Ovary (tissue), 9 donors: ENCODE results near the gene ZKSCAN3. TPM values are rescaled to one million over a fixed set of nuclear protein-coding genes. Genes with fewer than 3 reads are reported as not detected.

ENCODE experiments used
- DNase-seq, 5 donors: peaks; one replicate each; pipeline ENCODE4 v3.0.0-alpha.2; 2019 to 2020
- H3K27ac ChIP-seq, 2 donors: fragments of 200-600 bp; one replicate each; pipeline versions ENCODE4 v1.5.1 to v1.8.0; 2019 to 2022
- H3K27me3 ChIP-seq: fragments of 200-600 bp; one replicate; pipeline ENCODE4 v1.8.0; 2022
- H3K36me3 ChIP-seq: fragments of 200-600 bp; sonication (generic); one replicate; pipeline ENCODE4 v1.5.1; 2019
- H3K4me1 ChIP-seq: one replicate; pipeline ENCODE4 v1.8.1; 2013; ENCODE audit warnings: mild to moderate bottlenecking, moderate library complexity; ENCODE audit not compliant: insufficient read depth
- H3K4me3 ChIP-seq: fragments of 200-600 bp; sonication (generic); one replicate; pipeline ENCODE4 v1.5.1; 2017
- H3K9me3 ChIP-seq, 2 donors: fragments of 200-600 bp in 1 of 2; sonication (generic) in 1 of 2; one replicate each; pipeline versions ENCODE4 v1.5.1 to v1.8.1; 2013 to 2019; ENCODE audit warnings: mild to moderate bottlenecking in 1 of 2, moderate library complexity in 1 of 2
- EP300 ChIP-seq: sonication (generic); formaldehyde crosslinking; IDR thresholded peaks from one replicate; pipeline ENCODE4 v1.6.1; 2017; ENCODE audit warnings: antibody characterized with exemption
- POLR2A ChIP-seq: fragments of 450-650 bp; IDR thresholded peaks from one replicate; pipeline ENCODE4 v1.6.1; 2017; ENCODE audit warnings: antibody characterized with exemption, mild to moderate bottlenecking, moderate library complexity
- WGBS, 3 donors: extraction: QIAGEN DNeasy Blood & Tissue Kit in 1 of 3; methylation state at CpG; one replicate each; pipeline versions ENCODE4 v1.1.5 to v1.1.7; 2013 to 2017; 5-methylcytosine and 5-hydroxymethylcytosine counted together
- intact Hi-C, 4 donors: fragments of 100-400 bp; cut with DNase I; formaldehyde crosslinking; loops; one replicate each; pipeline versions ENCODE4 v1.11.0 to v1.15.1; 2022 to 2023
- polyA plus RNA-seq, 2 donors: library from polyadenylated mRNA; stranded (reverse); fragments of 200-250 nt in 1 of 2; fragments of 350-450 nt in 1 of 2; fragmentation: Illumina TruSeq in 1 of 2; extraction: RNeasy Lipid Tissue Mini Kit (QIAGEN cat#74804) in 1 of 2; gene quantifications; one replicate each; pipeline ENCODE4 v1.2.3, GENCODE V29; 2013 to 2014
- total RNA-seq, 7 donors: library from RNA; depleted of rRNA in 2 of 7; stranded (reverse); fragments of >200 nt in 2 of 7; fragmentation: NEBNext Ultra II Directional in 3 of 7; extraction: Animal tissue kit (Norgen Biotek cat#: 25700) in 3 of 7; gene quantifications; one replicate each; pipeline versions ENCODE4 v1.1.0 to v1.2.4, GENCODE V29; 2016 to 2023
- TF ChIP-seq, protein P1 (sequence below), 3 donors: fragments of 450-650 bp in 2 of 3; fragments of 200-600 bp in 1 of 3; IDR thresholded peaks; one replicate each; pipeline versions ENCODE4 v1.5.1 to v1.8.0; 2016 to 2022; ENCODE audit warnings: antibody characterized with exemption in 3 of 3, mild to moderate bottlenecking in 1 of 3
- donor health status: DM: no; HTN: no; CAD: no; lungs with moderate emphysema.
- donor health status: DM: no; HTN: no; CAD: no.
- donor health status: Bipolar disorder and iron deficiency.
- donor health status: DM: yes; HTN: yes; CAD: no.
- donor health status: DM: no; HTN: no; CAD: no.
- donor health status: DM: yes; HTN: yes; CAD: no.

ZKSCAN3 gene
- total and polyA plus RNA-seq, 9 donors: 2.0 to 8.2 (median 6.1) TPM

DNA sequence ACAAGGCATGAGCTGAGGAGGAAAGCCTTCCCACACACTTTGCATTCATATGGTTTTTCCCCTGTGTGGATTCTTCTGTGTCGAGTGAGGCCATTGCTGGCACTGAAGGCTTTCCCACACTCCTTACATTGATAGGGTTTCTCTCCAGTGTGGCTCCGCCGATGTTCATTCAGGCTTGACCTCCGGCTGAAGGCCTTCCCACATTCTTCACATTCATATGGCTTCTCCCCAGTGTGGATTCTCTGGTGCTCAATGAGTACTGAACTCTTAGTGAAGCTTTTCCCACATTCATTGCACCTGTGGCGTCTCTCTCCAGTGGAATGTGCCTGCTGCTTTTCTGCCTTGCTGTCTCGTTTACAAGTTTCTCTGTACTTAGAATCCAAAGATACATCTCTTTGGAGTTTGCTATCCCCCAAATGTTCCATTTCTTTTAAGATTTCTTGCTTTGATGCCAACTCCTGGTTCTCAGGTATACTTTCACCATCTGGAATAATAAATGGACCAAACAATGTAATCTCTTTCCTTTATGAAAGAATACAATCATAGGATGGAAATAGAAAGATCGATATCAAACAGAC, 23.3 kb upstream of the ZKSCAN3 start:
- Histone ChIP-seq H3K4me3 (no peak overlapping the region), H3K9me3 (peaks cover 4 to 26% of the 10 kb centered on the region in 2 donors), H3K27ac (no peak overlapping the region), H3K27me3 (no peaks in the 10 kb centered on the region), H3K4me1 (no peaks in the 10 kb centered on the region), H3K36me3 (no peaks in the 10 kb centered on the region)
- no peak for DNase-seq
- 97 to 99% (median 98%) methylated on average over 7 of the region's 7 CpGs for WGBS, 3 donors
- TF ChIP-seq EP300 (no peak), POLR2A (no peak)
- TF ChIP-seq, protein P1, sequence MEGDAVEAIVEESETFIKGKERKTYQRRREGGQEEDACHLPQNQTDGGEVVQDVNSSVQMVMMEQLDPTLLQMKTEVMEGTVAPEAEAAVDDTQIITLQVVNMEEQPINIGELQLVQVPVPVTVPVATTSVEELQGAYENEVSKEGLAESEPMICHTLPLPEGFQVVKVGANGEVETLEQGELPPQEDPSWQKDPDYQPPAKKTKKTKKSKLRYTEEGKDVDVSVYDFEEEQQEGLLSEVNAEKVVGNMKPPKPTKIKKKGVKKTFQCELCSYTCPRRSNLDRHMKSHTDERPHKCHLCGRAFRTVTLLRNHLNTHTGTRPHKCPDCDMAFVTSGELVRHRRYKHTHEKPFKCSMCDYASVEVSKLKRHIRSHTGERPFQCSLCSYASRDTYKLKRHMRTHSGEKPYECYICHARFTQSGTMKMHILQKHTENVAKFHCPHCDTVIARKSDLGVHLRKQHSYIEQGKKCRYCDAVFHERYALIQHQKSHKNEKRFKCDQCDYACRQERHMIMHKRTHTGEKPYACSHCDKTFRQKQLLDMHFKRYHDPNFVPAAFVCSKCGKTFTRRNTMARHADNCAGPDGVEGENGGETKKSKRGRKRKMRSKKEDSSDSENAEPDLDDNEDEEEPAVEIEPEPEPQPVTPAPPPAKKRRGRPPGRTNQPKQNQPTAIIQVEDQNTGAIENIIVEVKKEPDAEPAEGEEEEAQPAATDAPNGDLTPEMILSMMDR (IDR thresholded peaks at IDR 0.05): no peak
- intact Hi-C loops: loop anchor here in 1 of 4 donors (10.0 kb wide), 1 partner anchor 52 kb away; no protein-coding TSS in a partner anchor

DNA sequence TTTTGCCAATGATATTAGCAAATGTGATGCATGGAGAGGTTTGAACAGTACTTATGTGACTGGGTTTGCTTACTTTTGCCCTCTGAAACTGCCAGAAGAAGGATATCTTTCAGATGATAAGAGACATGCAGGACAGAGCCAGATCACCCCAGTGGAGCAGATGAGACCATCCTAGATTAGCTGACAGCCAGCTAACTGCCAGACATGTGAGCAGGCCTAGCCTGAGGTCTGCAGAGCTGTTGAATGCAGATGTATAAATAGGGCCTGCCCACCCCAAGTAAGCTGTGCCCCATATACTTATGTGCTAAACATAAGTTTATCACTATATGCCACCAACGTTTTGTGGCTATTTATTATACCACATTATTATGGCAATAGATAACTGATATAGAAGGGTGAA, 19.7 kb upstream of the ZKSCAN3 start:
- H3K27me3 ChIP-seq: no peaks in the 10 kb centered on the region

DNA sequence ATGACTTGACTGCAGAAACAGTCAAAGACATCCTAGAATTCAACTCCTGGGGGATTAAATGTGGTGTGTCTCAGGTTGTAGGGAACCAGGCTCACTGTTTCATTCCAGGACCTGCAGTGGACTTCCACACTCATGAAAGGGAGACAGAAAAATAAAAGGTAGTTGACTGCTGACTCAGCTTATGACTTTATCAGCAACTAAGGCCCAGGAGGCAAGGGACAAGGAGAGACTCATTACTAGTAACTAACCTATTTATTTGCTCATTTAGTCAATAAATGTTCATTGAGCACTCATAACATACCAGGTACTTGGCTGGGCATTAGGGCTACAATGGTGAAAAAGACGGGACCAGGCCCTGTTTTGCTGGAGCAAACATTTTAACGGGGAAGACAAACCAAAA, 16.7 kb upstream of the ZKSCAN3 start:
- no peak for DNase-seq
- no peaks in the 10 kb centered on the region for H3K27me3 ChIP-seq
- TF ChIP-seq EP300: no peak
- 91 to 99% (median 97%) methylated on average over 2 of the region's 2 CpGs for WGBS, 3 donors
- H3K4me3 ChIP-seq: no peak overlapping the region
- H3K27ac ChIP-seq: no peak overlapping the region
- no peaks in the 10 kb centered on the region for H3K36me3 ChIP-seq
- peaks cover 6% of the 10 kb centered on the region for H3K4me1 ChIP-seq
- peaks cover 0 to 4% of the 10 kb centered on the region in 2 donors for H3K9me3 ChIP-seq
- intact Hi-C loops: no loop called here

More for the DNA sequence above, 19.7 kb upstream of the ZKSCAN3 start:
- Histone ChIP-seq H3K4me1 (peaks cover 2% of the 10 kb centered on the region), H3K36me3 (no peaks in the 10 kb centered on the region), H3K4me3 (no peak overlapping the region), H3K27ac (no peak overlapping the region), H3K9me3 (peaks cover 4 to 26% of the 10 kb centered on the region in 2 donors)
- 59 to 69% (median 64%) methylated on average over 1 of the region's 1 CpG for WGBS, 3 donors
- TF ChIP-seq, protein P1 (IDR thresholded peaks at IDR 0.05): no peak
- TF ChIP-seq POLR2A: no peak
- TF ChIP-seq EP300: no peak
- no peak for DNase-seq
- intact Hi-C loops: no loop called here

- DNase-seq: no peak
- intact Hi-C loops: no loop called here
- H3K27ac ChIP-seq: no peak overlapping the region
- WGBS, 3 donors: 93 to 98% (median 98%) methylated on average over 1 of the region's 1 CpG
- H3K4me3 ChIP-seq: no peak overlapping the region
- H3K36me3 ChIP-seq: no peaks in the 10 kb centered on the region
- peaks cover 0 to 3% of the 10 kb centered on the region in 2 donors for H3K9me3 ChIP-seq
- no peak for TF ChIP-seq EP300
- TF ChIP-seq, protein P1 (IDR thresholded peaks at IDR 0.05): no peak
- TF ChIP-seq POLR2A: no peak
- H3K27me3 ChIP-seq: no peaks in the 10 kb centered on the region
- H3K4me1 ChIP-seq: peaks cover 6% of the 10 kb centered on the region
These were observed 16.1 kb upstream of the ZKSCAN3 start for GRCh38 chr6:28333599-28334018.

GRCh38 chr6:28334286-28335039, 15.3 kb upstream of the ZKSCAN3 start:
- no peaks in the 10 kb centered on the region for H3K36me3 ChIP-seq
- H3K4me3 ChIP-seq: peak overlapping the region; percentile 32
- no peaks in the 10 kb centered on the region for H3K27me3 ChIP-seq
- 79 to 82% (median 81%) methylated on average over 7 of the region's 7 CpGs for WGBS, 3 donors
- H3K9me3 ChIP-seq: no peaks in the 10 kb centered on the region
- TF ChIP-seq EP300: no peak
- TF ChIP-seq, protein P1 (IDR thresholded peaks at IDR 0.05): no peak
- no peak for TF ChIP-seq POLR2A
- no peak for DNase-seq
- H3K27ac ChIP-seq: peak overlapping the region; percentile 91 to 96
- H3K4me1 ChIP-seq: peaks cover 6% of the 10 kb centered on the region
- intact Hi-C loops: loop anchor here in 1 of 4 donors (5.0 kb wide), 1 partner anchor 197 kb away; no protein-coding TSS in a partner anchor
